ENCODE measurements around the gene SOHLH1. TPM values are rescaled to one million over a fixed set of nuclear protein-coding genes. Genes with fewer than 3 reads are reported as not detected.

Gene SOHLH1
- polyA plus RNA-seq, 2 of the 4 experiments (the other 2 are of a cell fraction) = not detected

- H3K27ac ChIP-seq = no peak overlapping the region
- H3K4me2 ChIP-seq = no peak overlapping the region
- TF ChIP-seq KDM1A (IDR thresholded peaks at IDR 0.05; ENCODE audit: low read depth) (no peak), ESRRA (IDR thresholded peaks at IDR 0.05; ENCODE audit: borderline replicate concordance, low read length) (no peak)
- TF ChIP-seq, protein P1, sequence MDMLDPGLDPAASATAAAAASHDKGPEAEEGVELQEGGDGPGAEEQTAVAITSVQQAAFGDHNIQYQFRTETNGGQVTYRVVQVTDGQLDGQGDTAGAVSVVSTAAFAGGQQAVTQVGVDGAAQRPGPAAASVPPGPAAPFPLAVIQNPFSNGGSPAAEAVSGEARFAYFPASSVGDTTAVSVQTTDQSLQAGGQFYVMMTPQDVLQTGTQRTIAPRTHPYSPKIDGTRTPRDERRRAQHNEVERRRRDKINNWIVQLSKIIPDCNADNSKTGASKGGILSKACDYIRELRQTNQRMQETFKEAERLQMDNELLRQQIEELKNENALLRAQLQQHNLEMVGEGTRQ (IDR thresholded peaks at IDR 0.05) = no peak
- H3K4me1 ChIP-seq = peaks cover 12% of the 10 kb centered on the region; the same call in 1 of the 3 replicates
- ChIA-PET POLR2A (no interaction called here), CTCF (interaction anchor here (0.9 kb wide), 1 partner anchor 9 kb away, joined by 3 read pairs; no protein-coding TSS in a partner anchor)
- WGBS (ENCODE audit: missing lambda C conversion rate) = 70% methylated on average over 12 of the region's 13 CpGs
- ATAC-seq = no peak
- FAIRE-seq = no peak
- H3K4me3 ChIP-seq = no peak overlapping the region
- H3K9me3 ChIP-seq = peaks cover 13% of the 10 kb centered on the region; the same call in 2 of the 3 replicates
- no peak for DNase-seq (ENCODE audit: low read depth in 1 of 2, low spot score in 1 of 2)
These were observed 30.2 kb upstream of the SOHLH1 start for GRCh38 chr9:135729480-135729879.

DNA sequence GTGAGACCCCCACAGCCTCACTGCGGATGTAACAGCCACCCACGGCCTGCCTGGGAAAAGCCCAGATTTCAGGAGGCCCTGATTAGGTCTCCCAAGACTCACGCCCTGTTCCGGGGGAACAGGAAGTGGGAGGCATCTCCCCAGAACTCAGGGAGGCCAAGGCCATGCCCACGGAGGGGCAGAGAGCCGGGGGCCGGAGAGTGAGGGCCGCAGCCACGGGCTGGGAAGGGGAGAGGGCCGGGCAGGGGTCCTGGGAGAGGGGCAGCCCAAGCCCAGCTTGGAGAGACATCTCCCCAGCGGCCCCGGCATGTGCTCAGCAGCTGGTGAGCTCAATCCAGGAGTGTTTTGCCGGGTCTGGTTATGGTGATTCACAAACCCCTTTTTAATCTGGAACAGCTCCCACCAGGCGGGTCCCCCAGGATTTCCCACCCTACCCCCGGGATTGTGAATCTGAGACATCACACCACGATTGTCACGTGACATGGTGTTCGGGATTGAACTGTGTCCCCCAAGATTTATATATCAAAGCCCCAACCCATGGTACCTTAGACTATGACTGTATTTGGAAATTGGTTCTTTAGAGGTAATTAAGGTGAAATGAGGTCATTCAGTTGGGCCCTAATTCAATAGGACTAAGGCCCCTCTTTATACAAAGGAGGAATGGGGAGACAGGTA is 29.3 kb upstream of the SOHLH1 start:
- 41% methylated on average over 12 of the region's 18 CpGs for WGBS (ENCODE audit: missing lambda C conversion rate)
- no peak for DNase-seq (ENCODE audit: low read depth in 1 of 2, low spot score in 1 of 2)
- ATAC-seq = no peak
- no peak for TF ChIP-seq SREBF2 (IDR thresholded peaks at IDR 0.05)
- TF ChIP-seq CTCF (IDR thresholded peaks at IDR 0.05) = no peak
- no peak for TF ChIP-seq POLR2AphosphoS2 (conservative IDR thresholded peaks at IDR 0.05; ENCODE audit: low read length)
- Histone ChIP-seq H3K27ac (no peak overlapping the region), H3K4me3 (no peak overlapping the region), H3K4me1 (peaks cover 12% of the 10 kb centered on the region; the same call in 1 of the 3 replicates), H3K4me2 (no peak overlapping the region), H3K9me3 (peaks cover 13% of the 10 kb centered on the region; the same call in 2 of the 3 replicates)
- CTCF ChIA-PET = interaction anchor here (1.3 kb wide), 1 partner anchor 22 kb away, joined by 3 read pairs; no protein-coding TSS in a partner anchor
- no peak for FAIRE-seq
- POLR2A ChIA-PET = no interaction called here

DNA sequence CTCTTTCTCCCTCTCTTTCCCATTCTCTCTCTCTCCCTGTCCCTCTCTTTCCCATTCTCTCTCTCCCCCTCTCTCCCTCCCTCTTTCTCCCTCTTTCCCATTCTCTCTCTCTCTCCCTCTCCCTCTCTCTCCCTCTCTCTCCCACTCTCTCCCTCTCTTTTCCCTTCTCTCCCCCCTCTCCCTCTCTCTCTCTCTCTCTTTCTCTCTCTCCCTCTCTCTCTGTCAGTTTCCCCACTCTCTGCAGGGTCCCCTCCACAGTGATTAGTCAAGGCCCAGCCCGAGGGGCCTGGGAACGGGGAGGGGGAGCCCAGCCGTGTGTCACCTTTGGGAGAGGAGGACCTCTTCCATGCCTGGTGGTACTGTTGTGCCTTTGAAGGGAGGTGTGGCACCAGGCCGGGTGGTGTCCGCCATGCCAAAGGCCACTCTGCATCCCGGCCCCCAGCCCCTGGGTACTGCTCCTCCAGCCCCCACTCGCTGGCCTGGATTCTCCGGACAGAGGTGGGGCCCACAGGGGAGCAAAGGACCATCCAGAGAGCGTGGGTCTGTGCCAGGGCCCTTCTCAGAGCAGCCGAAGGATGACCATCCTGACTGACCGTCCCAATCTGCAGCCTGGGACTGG is 28.1 kb upstream of the SOHLH1 start:
- Histone ChIP-seq H3K4me3 (no peak overlapping the region), H3K4me1 (peaks cover 12% of the 10 kb centered on the region; the same call in 1 of the 3 replicates), H3K9me3 (peaks cover 11% of the 10 kb centered on the region; the same call in 2 of the 3 replicates), H3K4me2 (no peak overlapping the region), H3K27ac (no peak overlapping the region)
- FAIRE-seq (no peak), ATAC-seq (no peak), DNase-seq (ENCODE audit: low read depth in 1 of 2, low spot score in 1 of 2) (no peak)
- ChIA-PET CTCF (no interaction called here), POLR2A (no interaction called here)
- TF ChIP-seq CHD4 (IDR thresholded peaks at IDR 0.05; ENCODE audit: borderline replicate concordance) (no peak), RFX5 (IDR thresholded peaks at IDR 0.05) (no peak)
- WGBS (ENCODE audit: missing lambda C conversion rate) = 26% methylated on average over 8 of the region's 11 CpGs

DNA sequence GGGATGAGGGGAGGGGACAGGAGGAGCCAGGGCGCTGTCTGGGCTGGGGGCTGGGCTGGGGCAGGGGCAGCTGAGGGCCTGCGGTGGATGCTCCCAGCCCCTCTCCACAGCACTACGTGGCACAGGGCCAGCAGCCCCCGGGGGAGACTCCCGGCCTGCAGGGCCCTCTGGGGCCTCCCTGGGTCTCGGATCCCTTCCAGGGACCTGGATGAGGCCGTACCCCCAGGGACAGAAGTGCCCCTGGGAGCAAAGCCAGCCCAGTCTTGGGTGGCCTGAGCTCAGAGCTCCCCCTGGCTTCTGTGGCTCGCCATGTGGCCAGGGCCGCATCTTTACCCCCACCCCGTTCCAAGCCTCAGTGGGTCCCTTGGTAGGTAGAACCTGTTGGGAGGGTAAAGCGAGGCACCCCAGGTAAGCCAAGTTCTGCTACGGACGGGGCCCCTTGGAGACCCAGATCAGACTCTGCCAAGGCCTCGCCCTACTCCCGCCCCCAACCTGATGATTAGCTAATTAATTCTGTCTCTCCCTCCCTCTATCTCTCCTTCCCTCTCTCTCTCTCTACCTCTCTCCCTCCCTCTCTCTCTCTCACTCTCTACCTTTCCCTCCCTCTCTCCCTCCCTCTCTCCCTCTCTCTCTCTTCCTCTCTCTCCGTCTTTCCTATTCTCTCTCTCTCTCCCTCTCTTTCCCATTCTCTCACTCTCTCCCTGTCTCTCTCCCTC is 27.0 kb upstream of the SOHLH1 start:
- H3K27ac ChIP-seq = peak overlapping the region in 1 of 2 experiments; percentile 74; a peak in 3 of 6 replicates
- FAIRE-seq = no peak
- peaks cover 12% of the 10 kb centered on the region; the same call in 1 of the 3 replicates for H3K4me1 ChIP-seq
- peaks cover 5% of the 10 kb centered on the region; the same call in 2 of the 3 replicates for H3K9me3 ChIP-seq
- no peak for DNase-seq (ENCODE audit: low read depth in 1 of 2, low spot score in 1 of 2)
- ChIA-PET POLR2A (no interaction called here), CTCF (interaction anchor here (0.8 kb wide), 1 partner anchor 16 kb away, joined by 3 read pairs; no protein-coding TSS in a partner anchor)
- 59% methylated on average over 10 of the region's 16 CpGs for WGBS (ENCODE audit: missing lambda C conversion rate)
- H3K4me2 ChIP-seq = no peak overlapping the region
- no peak overlapping the region for H3K4me3 ChIP-seq
- ATAC-seq = peak in 1 of 2 experiments; percentile 24; a peak in 1 of 6 replicates
- TF ChIP-seq HDAC2 (IDR thresholded peaks at IDR 0.05) = no peak
- TF ChIP-seq MAX (IDR thresholded peaks at IDR 0.05) = no peak
- no peak for TF ChIP-seq FOXS1 (CRISPR knock-in tag; IDR thresholded peaks at IDR 0.05)
- no peak for TF ChIP-seq GATA3 (IDR thresholded peaks at IDR 0.05; ENCODE audit: borderline replicate concordance)
- TF ChIP-seq POLR2A (IDR thresholded peaks at IDR 0.05; ENCODE audit: low read length) = no peak
- TF ChIP-seq EHF (CRISPR knock-in tag; IDR thresholded peaks at IDR 0.05) = no peak
- TF ChIP-seq HEYL (CRISPR knock-in tag; IDR thresholded peaks at IDR 0.05) = no peak
- TF ChIP-seq EHMT2 (IDR thresholded peaks at IDR 0.05; ENCODE audit: low read depth) = no peak
- no peak for TF ChIP-seq JUN (IDR thresholded peaks at IDR 0.05)
- no peak for TF ChIP-seq FOSB (CRISPR knock-in tag; IDR thresholded peaks at IDR 0.05)
- TF ChIP-seq, protein P2, sequence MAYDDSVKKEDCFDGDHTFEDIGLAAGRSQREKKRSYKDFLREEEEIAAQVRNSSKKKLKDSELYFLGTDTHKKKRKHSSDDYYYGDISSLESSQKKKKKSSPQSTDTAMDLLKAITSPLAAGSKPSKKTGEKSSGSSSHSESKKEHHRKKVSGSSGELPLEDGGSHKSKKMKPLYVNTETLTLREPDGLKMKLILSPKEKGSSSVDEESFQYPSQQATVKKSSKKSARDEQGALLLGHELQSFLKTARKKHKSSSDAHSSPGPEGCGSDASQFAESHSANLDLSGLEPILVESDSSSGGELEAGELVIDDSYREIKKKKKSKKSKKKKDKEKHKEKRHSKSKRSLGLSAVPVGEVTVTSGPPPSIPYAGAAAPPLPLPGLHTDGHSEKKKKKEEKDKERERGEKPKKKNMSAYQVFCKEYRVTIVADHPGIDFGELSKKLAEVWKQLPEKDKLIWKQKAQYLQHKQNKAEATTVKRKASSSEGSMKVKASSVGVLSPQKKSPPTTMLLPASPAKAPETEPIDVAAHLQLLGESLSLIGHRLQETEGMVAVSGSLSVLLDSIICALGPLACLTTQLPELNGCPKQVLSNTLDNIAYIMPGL (CRISPR knock-in tag; IDR thresholded peaks at IDR 0.05; ENCODE audit: borderline replicate concordance) = no peak
- TF ChIP-seq CHD4 (IDR thresholded peaks at IDR 0.05; ENCODE audit: borderline replicate concordance) = no peak
- TF ChIP-seq, protein P3, sequence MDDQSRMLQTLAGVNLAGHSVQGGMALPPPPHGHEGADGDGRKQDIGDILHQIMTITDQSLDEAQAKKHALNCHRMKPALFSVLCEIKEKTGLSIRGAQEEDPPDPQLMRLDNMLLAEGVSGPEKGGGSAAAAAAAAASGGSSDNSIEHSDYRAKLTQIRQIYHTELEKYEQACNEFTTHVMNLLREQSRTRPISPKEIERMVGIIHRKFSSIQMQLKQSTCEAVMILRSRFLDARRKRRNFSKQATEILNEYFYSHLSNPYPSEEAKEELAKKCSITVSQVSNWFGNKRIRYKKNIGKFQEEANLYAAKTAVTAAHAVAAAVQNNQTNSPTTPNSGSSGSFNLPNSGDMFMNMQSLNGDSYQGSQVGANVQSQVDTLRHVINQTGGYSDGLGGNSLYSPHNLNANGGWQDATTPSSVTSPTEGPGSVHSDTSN (IDR thresholded peaks at IDR 0.05) = no peak
- no peak for TF ChIP-seq RAD21 (conservative IDR thresholded peaks at IDR 0.05 in 1 of 2, IDR thresholded peaks at IDR 0.05 in 1 of 2)

All from A549 (cell line).